ENCODE measurements around the gene GPATCH4. TPM values are rescaled to one million over a fixed set of nuclear protein-coding genes. Genes with fewer than 3 reads are reported as not detected.

GPATCH4 gene
- total RNA-seq, 1 experiment from 2014 or later = 37.3 TPM

DNA sequence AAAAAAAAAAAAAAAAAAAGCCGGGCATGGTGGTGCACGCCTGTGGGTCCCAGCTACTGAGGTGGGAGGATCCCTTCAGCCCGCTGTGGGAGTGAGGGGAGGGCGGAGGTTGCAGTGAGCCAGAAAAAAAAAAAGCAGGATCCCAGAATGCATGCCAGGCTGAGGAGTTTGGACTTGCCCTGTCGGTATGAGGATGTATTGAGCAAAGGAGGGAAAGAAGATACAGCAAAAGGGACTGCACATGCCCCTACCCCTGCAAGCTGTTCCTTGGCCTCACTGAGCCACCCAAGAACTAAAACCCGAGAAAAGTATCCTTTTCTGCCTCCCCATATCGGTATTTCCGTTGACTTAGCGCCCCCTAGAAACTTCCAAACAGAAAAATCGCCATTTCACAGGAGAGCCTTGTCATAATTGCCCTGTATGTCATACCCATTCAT lies 1.3 kb upstream of the GPATCH4 start:
- BruUV-seq (replicated peaks) = no TSS peak
- H3K4me2 ChIP-seq (ENCODE audit: low read length) = no peak overlapping the region
- DNase-seq (peak; percentile 33), ATAC-seq (no peak)
- ChIA-PET POLR2A (ENCODE audit: unreplicated experiment) (no interaction called here), CTCF (no interaction called here)
- H4K20me1 ChIP-seq (ENCODE audit: low read length) = no peaks in the 10 kb centered on the region
- H3F3A ChIP-seq (ENCODE audit: low read length, unreplicated experiment) = no peaks in the 10 kb centered on the region
- no peak overlapping the region for H2AFZ ChIP-seq (ENCODE audit: low read length)
- peaks cover 18% of the 10 kb centered on the region for H3K36me3 ChIP-seq (ENCODE audit: low read depth, low read length)
- H3K4me1 ChIP-seq (ENCODE audit: insufficient read depth, low read length) = peaks cover 20% of the 10 kb centered on the region
- peaks cover 43% of the 10 kb centered on the region for H3K79me2 ChIP-seq (ENCODE audit: low read length)
- H3K9me2 ChIP-seq (replicated peaks; ENCODE audit: low read length) = no peaks in the 10 kb centered on the region
- TF ChIP-seq, protein P1, sequence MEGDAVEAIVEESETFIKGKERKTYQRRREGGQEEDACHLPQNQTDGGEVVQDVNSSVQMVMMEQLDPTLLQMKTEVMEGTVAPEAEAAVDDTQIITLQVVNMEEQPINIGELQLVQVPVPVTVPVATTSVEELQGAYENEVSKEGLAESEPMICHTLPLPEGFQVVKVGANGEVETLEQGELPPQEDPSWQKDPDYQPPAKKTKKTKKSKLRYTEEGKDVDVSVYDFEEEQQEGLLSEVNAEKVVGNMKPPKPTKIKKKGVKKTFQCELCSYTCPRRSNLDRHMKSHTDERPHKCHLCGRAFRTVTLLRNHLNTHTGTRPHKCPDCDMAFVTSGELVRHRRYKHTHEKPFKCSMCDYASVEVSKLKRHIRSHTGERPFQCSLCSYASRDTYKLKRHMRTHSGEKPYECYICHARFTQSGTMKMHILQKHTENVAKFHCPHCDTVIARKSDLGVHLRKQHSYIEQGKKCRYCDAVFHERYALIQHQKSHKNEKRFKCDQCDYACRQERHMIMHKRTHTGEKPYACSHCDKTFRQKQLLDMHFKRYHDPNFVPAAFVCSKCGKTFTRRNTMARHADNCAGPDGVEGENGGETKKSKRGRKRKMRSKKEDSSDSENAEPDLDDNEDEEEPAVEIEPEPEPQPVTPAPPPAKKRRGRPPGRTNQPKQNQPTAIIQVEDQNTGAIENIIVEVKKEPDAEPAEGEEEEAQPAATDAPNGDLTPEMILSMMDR (conservative IDR thresholded peaks at IDR 0.05; ENCODE audit: low read depth, low read length) = peak; percentile 70
- no peak for TF ChIP-seq EZH2phosphoT487 (IDR thresholded peaks at IDR 0.05; ENCODE audit: borderline replicate concordance, low read length)
- H3K9ac ChIP-seq (ENCODE audit: low read length) = no peak overlapping the region
- no peak overlapping the region for H3K4me3 ChIP-seq (ENCODE audit: low read length)
- no peak overlapping the region for H3K27ac ChIP-seq (ENCODE audit: low read length)
- H3K27me3 ChIP-seq (ENCODE audit: low read length) = no peaks in the 10 kb centered on the region
- no peaks in the 10 kb centered on the region for H3K9me3 ChIP-seq (ENCODE audit: low read length)
- intact Hi-C loops (cut with micrococcal nuclease) = no loop called here

DNA sequence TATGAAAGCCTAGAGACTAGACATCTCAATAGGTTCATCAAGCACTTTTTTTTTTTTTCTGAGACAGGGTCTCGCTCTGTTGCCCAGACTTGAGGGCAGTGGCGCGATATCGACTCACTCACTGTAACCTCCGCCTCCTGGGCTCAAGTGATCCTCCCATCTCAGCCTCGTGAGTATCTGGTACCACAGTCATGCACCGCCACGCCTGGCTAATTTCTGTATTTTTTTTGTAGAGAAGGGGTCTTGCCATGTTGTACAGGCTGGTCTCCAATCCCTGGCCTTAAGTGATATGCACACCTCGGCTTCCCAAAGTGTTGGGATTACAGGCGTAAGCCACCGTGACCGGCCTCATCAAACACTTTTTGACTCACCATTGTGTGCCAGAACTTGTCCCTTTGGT lies 613 bp upstream of the GPATCH4 start:
- TF ChIP-seq EZH2phosphoT487 (IDR thresholded peaks at IDR 0.05; ENCODE audit: borderline replicate concordance, low read length) (no peak), EZH2 (IDR thresholded peaks at IDR 0.05; ENCODE audit: low read length, unreplicated experiment) (no peak)
- TF ChIP-seq, protein P1 (conservative IDR thresholded peaks at IDR 0.05; ENCODE audit: low read depth, low read length) = no peak
- intact Hi-C loops (cut with micrococcal nuclease) = no loop called here
- H3K4me1 ChIP-seq (ENCODE audit: insufficient read depth, low read length) = peaks cover 20% of the 10 kb centered on the region
- peak overlapping the region; percentile 93 for H3K4me2 ChIP-seq (ENCODE audit: low read length)
- H3K9ac ChIP-seq (ENCODE audit: low read length) = peak overlapping the region; percentile 92
- no peaks in the 10 kb centered on the region for H3K27me3 ChIP-seq (ENCODE audit: low read length)
- H2AFZ ChIP-seq (ENCODE audit: low read length) = peak overlapping the region; percentile 99
- BruUV-seq (replicated peaks) = TSS peak; percentile 68
- H3K9me3 ChIP-seq (ENCODE audit: low read length) = no peaks in the 10 kb centered on the region
- peak overlapping the region; percentile 94 for H3K4me3 ChIP-seq (ENCODE audit: low read length)
- no peaks in the 10 kb centered on the region for H3F3A ChIP-seq (ENCODE audit: low read length, unreplicated experiment)
- H3K79me2 ChIP-seq (ENCODE audit: low read length) = peaks cover 43% of the 10 kb centered on the region
- H3K9me2 ChIP-seq (replicated peaks; ENCODE audit: low read length) = no peaks in the 10 kb centered on the region
- ChIA-PET CTCF (no interaction called here), POLR2A (ENCODE audit: unreplicated experiment) (interaction anchor here (0.5 to 0.6 kb wide), 3 partner anchors 50 to 101 kb away, joined by 3 to 19 read pairs (median 4); partner anchors contain the start of gene MEF2D)
- peaks cover 25% of the 10 kb centered on the region for H3K36me3 ChIP-seq (ENCODE audit: low read depth, low read length)
- H4K20me1 ChIP-seq (ENCODE audit: low read length) = no peaks in the 10 kb centered on the region
- peak overlapping the region; percentile 53 for H3K27ac ChIP-seq (ENCODE audit: low read length)
- DNase-seq (no peak), ATAC-seq (no peak)

DNA sequence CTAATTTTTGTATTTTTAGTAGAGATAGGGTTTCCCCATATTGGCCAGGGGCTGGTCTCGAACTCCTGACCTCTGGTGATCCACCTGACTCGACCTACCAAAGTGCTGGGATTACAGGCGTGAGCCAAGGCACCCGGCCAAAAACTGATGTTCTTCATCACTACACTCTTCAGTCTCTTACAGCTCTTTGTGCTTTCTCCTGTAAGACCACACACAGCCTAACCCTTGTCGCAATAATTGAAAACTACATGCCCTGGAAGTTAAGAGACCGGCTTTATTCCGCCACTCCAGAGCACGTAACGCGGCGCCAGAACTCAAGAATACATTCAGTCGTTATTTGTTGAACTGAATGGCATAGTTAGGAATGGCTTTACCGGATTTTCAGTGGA lies 552 bp downstream of the GPATCH4 start:
- DNase-seq (no peak), ATAC-seq (peak; percentile 4)
- Histone ChIP-seq H3K4me3 (ENCODE audit: low read length) (peak overlapping the region; percentile 94), H2AFZ (ENCODE audit: low read length) (peak overlapping the region; percentile 99), H3K4me2 (ENCODE audit: low read length) (peak overlapping the region; percentile 93), H3F3A (ENCODE audit: low read length, unreplicated experiment) (no peaks in the 10 kb centered on the region), H3K27ac (ENCODE audit: low read length) (peak overlapping the region; percentile 53), H3K4me1 (ENCODE audit: insufficient read depth, low read length) (peaks cover 20% of the 10 kb centered on the region), H3K27me3 (ENCODE audit: low read length) (no peaks in the 10 kb centered on the region), H3K79me2 (ENCODE audit: low read length) (peaks cover 43% of the 10 kb centered on the region), H3K36me3 (ENCODE audit: low read depth, low read length) (peaks cover 36% of the 10 kb centered on the region), H3K9ac (ENCODE audit: low read length) (peak overlapping the region; percentile 92), H4K20me1 (ENCODE audit: low read length) (no peaks in the 10 kb centered on the region), H3K9me3 (ENCODE audit: low read length) (no peaks in the 10 kb centered on the region), H3K9me2 (replicated peaks; ENCODE audit: low read length) (no peaks in the 10 kb centered on the region)
- BruUV-seq (replicated peaks) = no TSS peak
- TF ChIP-seq EZH2phosphoT487 (IDR thresholded peaks at IDR 0.05; ENCODE audit: borderline replicate concordance, low read length) = no peak
- TF ChIP-seq EZH2 (IDR thresholded peaks at IDR 0.05; ENCODE audit: low read length, unreplicated experiment) = no peak
- TF ChIP-seq, protein P1 (conservative IDR thresholded peaks at IDR 0.05; ENCODE audit: low read depth, low read length) = no peak
- ChIA-PET CTCF (no interaction called here), POLR2A (ENCODE audit: unreplicated experiment) (no interaction called here)
- intact Hi-C loops (cut with micrococcal nuclease) = no loop called here

All from PC-3 (cell line).